Panc1 (cell line): Measurements from ENCODE around the gene HINT3. TPM values are rescaled to one million over a fixed set of nuclear protein-coding genes. Genes with fewer than 3 reads are reported as not detected.

Experiments
- ATAC-seq: fragments of 200-7000 bp; cut with Tn5 transposase; 2 replicates; pipeline ENCODE4 v1.9.1; 2020; ENCODE audit warnings: mild to moderate bottlenecking, moderate library complexity
- BruUV-seq: library from RNA; stranded (reverse); fragments of 400-500 nt; replicated peaks from 2 replicates; lab custom pipeline; 2021; lab: Mats Ljungman, UMichigan
- CTCF ChIA-PET: fragments of 300-600 bp; sonication (Branson Sonifier 250); formaldehyde crosslinking; loops from one replicate; lab custom pipeline; 2022; ENCODE audit warnings: antibody characterized with exemption; lab: Charles Lee
- POLR2A ChIA-PET: fragments of 300-600 bp; sonication (Branson Sonifier 250); formaldehyde crosslinking; loops from one replicate; lab custom pipeline; 2022; ENCODE audit warnings: antibody characterized with exemption; lab: Charles Lee
- DNase-seq: peaks from one replicate; pipeline ENCODE4 v3.0.0-alpha.2; 2010; ENCODE audit warnings: low read depth, low spot score
- H3K27ac ChIP-seq: 2 replicates; pipeline ENCODE4 v1.5.1; 2011; ENCODE audit warnings: mild to moderate bottlenecking, low read length, inconsistent platforms
- H3K27me3 ChIP-seq: fragments of 200-500 bp; sonication (Bioruptor generic); 2 replicates; pipeline ENCODE4 v1.6.0; 2014; ENCODE audit warnings: low read length, inconsistent platforms; ENCODE audit not compliant: control insufficient read depth, insufficient read depth
- H3K36me3 ChIP-seq: fragments of 200-500 bp; sonication (Bioruptor generic); 2 replicates; pipeline ENCODE4 v1.5.1; 2014; ENCODE audit warnings: inconsistent platforms, mild to moderate bottlenecking, low read length, moderate library complexity; ENCODE audit not compliant: control insufficient read depth, insufficient read depth
- H3K4me1 ChIP-seq: 2 replicates; pipeline ENCODE4 v1.5.1; 2011; ENCODE audit warnings: inconsistent platforms, mild to moderate bottlenecking, low read length, moderate library complexity; ENCODE audit not compliant: control insufficient read depth, insufficient read depth
- H3K4me3 ChIP-seq, 2 experiments: 2 replicates each; pipeline ENCODE4 v1.5.1; 2011 to 2012; ENCODE audit warnings: low read depth in 2 of 2, low read length in 2 of 2, mild to moderate bottlenecking in 2 of 2, inconsistent platforms in 1 of 2, moderate library complexity in 1 of 2
- H3K9me3 ChIP-seq: fragments of 200-500 bp; sonication (Bioruptor generic); 2 replicates; pipeline ENCODE4 v1.5.1; 2014; ENCODE audit warnings: low read depth, mild to moderate bottlenecking, inconsistent platforms, low read length, moderate library complexity; ENCODE audit not compliant: control insufficient read depth, insufficient read depth
- CTCF ChIP-seq: fragments of 450-650 bp; IDR thresholded peaks from 2 replicates; pipeline ENCODE4 v1.5.1; 2017; ENCODE audit warnings: mild to moderate bottlenecking
- POLR2AphosphoS5 ChIP-seq: IDR thresholded peaks from 2 replicates; pipeline ENCODE4 v1.6.1; 2012; ENCODE audit warnings: mild to moderate bottlenecking, low read depth, low read length, moderate library complexity
- REST ChIP-seq, 2 experiments: IDR thresholded peaks; 2 replicates each; pipeline ENCODE4 v1.6.1; 2011 to 2012; ENCODE audit warnings: low read depth in 2 of 2, control low read depth in 1 of 2, low read length in 1 of 2, mild to moderate bottlenecking in 1 of 2, moderate library complexity in 1 of 2; ENCODE audit not compliant: insufficient read depth in 1 of 2
- SIN3A ChIP-seq: IDR thresholded peaks from 2 replicates; pipeline ENCODE4 v1.6.1; 2012; ENCODE audit warnings: low read depth, mild to moderate bottlenecking, low read length, moderate library complexity, borderline replicate concordance; ENCODE audit not compliant: insufficient read depth
- TCF7L2 ChIP-seq: IDR thresholded peaks from 2 replicates; pipeline ENCODE4 v1.6.1; 2011; ENCODE audit warnings: mild to moderate bottlenecking, low read depth, low read length, inconsistent platforms
- in situ Hi-C: cut with HindIII; loops from 2 replicates; pipeline ENCODE4 v1.10.0; 2016; ENCODE audit warnings: low sequenced_read_pairs, low pct_unique_long_range_greater_than_20kb
- intact Hi-C: fragments of 100-400 bp; cut with micrococcal nuclease; formaldehyde crosslinking; loops from one replicate; pipeline ENCODE4 v1.10.0; 2022; ENCODE audit not compliant: unreplicated experiment
- total RNA-seq: library from RNA; stranded (reverse); gene quantifications from one replicate; pipeline ENCODE4 v1.2.1, GENCODE V29; 2021; ENCODE audit not compliant: unreplicated experiment

Gene HINT3
- total RNA-seq, 1 experiment from 2014 or later, result 11.5 TPM

- intact Hi-C loops, result loop anchor here (5.0 to 10.0 kb wide), 4 partner anchors 350 to 1130 kb away; partner anchors contain the start of gene CENPW
- no peak overlapping the region for H3K27ac ChIP-seq
- BruUV-seq, result no TSS peak
- DNase-seq, result no peak
- POLR2A ChIA-PET, result no interaction called here
- no peaks in the 10 kb centered on the region for H3K27me3 ChIP-seq
- H3K4me3 ChIP-seq, result no peak overlapping the region
- in situ Hi-C loops, result no loop called here
- CTCF ChIA-PET, result interaction anchor here (2.1 kb wide), 1 partner anchor 8 kb away, joined by 8 read pairs; the partner anchor contains the start of gene TRMT11
- ATAC-seq, result no peak
- H3K9me3 ChIP-seq, result no peaks in the 10 kb centered on the region
- no peaks in the 10 kb centered on the region for H3K4me1 ChIP-seq
- H3K36me3 ChIP-seq, result peaks cover 15% of the 10 kb centered on the region
- TF ChIP-seq REST (IDR thresholded peaks at IDR 0.05; ENCODE audit: insufficient read depth in 1 of 2, low read depth in 2 of 2, low read length in 1 of 2), result no peak
- no peak for TF ChIP-seq POLR2AphosphoS5
- TF ChIP-seq SIN3A, result no peak
- TF ChIP-seq TCF7L2, result no peak
- TF ChIP-seq CTCF, result no peak
These were observed 38.3 kb downstream of the HINT3 start for GRCh38 chr6:125994670-125995488.

DNA sequence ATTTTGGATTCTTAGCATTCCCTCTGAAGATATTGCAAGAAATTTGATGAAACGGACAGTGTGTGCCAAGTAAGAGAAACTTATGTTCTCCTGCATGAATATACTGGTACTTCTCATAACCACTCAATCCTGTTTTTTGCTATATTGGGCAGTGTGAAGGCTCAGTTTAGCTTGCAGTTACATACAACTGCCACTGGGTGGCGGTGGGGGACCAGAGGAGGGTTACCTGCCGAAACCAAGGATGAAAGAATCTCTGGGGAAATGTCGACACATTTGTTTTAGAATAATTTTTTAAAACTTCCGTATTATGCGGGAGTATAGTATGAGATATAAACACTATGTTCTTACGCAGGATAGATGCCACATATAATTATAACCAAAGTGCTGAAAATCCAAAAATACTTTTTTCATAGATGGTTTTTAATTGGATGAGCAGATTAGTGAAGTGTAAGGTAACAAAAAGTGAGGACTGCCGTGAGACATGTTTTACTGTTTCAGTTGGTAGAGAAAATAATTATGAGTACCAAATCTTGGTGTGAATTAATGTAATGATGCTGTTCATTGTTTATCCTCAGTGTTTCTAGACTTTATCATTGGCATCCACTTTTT is 39.5 kb downstream of the HINT3 start:
- Histone ChIP-seq H3K27me3 (no peaks in the 10 kb centered on the region), H3K9me3 (no peaks in the 10 kb centered on the region), H3K4me1 (no peaks in the 10 kb centered on the region), H3K27ac (no peak overlapping the region), H3K4me3 (no peak overlapping the region), H3K36me3 (peaks cover 22% of the 10 kb centered on the region)
- in situ Hi-C loops (no loop called here), intact Hi-C loops (loop anchor here (5.0 to 10.0 kb wide), 4 partner anchors 349 to 1129 kb away; partner anchors contain the start of gene CENPW)
- CTCF ChIA-PET, result interaction anchor here (0.6 to 2.1 kb wide), 4 partner anchors 10 to 1270 kb away, joined by 3 to 8 read pairs (median 3); partner anchors contain the start of gene TRMT11
- TF ChIP-seq CTCF, result peak; percentile 99
- no peak for TF ChIP-seq SIN3A
- ATAC-seq (peak; percentile 97), DNase-seq (peak; percentile 55)
- no TSS peak for BruUV-seq
- POLR2A ChIA-PET, result interaction anchor here (0.6 kb wide), 1 partner anchor 230 kb away, joined by 13 read pairs; no protein-coding TSS in a partner anchor
